HEK293 (cell line): ENCODE measurements around the gene TUBB3.

Experiments
- CTCF ChIP-seq: fragments of 450-650 bp; formaldehyde crosslinking; IDR thresholded peaks from 2 replicates; pipeline ENCODE4 v1.5.1; 2016; ENCODE audit warnings: missing biosample characterization, missing genetic modification characterization
- TF ChIP-seq, protein P1 (sequence below): fragments of 450-650 bp; formaldehyde crosslinking; IDR thresholded peaks from 2 replicates; pipeline ENCODE4 v1.5.1; 2016; ENCODE audit warnings: missing biosample characterization, missing genetic modification characterization

DNA sequence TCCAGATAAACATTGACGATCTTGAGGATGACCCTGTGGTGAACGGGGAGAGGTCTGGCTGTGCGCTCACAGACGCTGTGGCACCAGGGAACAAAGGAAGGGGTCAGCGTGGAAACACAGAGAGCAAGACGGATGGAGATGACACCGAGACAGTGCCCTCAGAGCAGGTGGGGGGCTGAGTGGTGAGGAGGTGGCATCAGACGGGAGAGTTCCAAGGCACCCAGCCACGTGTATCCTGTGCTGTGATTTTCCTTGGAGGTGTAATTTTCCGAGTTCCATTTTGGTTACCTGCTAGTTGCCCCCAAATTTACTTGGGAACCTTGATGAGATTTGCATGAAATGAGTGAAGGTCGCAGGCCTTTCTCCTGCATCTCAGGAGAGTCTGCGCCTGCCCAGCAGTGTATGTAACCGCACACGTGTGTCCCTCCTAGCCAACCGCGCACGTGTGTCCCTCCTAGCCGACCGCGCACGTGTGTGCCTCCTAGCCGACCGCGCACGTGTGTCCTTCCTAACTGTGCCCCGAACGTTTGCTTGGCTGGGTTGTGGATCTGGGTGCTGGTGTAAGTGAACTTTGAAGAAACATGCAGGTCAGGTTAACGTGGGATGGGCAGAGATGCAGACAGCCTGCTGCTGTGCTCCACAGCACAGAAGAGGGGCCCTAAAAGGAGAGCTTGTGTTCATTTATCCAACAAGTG lies 39.6 kb upstream of the TUBB3 start:
- TF ChIP-seq CTCF (tag by site-specific recombination): no peak
- TF ChIP-seq, protein P1, sequence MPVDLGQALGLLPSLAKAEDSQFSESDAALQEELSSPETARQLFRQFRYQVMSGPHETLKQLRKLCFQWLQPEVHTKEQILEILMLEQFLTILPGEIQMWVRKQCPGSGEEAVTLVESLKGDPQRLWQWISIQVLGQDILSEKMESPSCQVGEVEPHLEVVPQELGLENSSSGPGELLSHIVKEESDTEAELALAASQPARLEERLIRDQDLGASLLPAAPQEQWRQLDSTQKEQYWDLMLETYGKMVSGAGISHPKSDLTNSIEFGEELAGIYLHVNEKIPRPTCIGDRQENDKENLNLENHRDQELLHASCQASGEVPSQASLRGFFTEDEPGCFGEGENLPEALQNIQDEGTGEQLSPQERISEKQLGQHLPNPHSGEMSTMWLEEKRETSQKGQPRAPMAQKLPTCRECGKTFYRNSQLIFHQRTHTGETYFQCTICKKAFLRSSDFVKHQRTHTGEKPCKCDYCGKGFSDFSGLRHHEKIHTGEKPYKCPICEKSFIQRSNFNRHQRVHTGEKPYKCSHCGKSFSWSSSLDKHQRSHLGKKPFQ (tag by site-specific recombination): no peak
